NCI-H2029 (cell line): ENCODE results near the gene ZNF625.

Experiments
- DNase-seq: peaks from one replicate; lab custom pipeline; 2025; lab: John Stamatoyannopoulos, UW

ZNF625 gene

GRCh38 chr19:12156223-12157058, at the start of gene ZNF625:
Gene ZNF625, minus strand, starts transcription at chr19:12156734. Its CDS starts 176 bp downstream, at chr19:12156558.
- peak; percentile 90 for DNase-seq

DNA sequence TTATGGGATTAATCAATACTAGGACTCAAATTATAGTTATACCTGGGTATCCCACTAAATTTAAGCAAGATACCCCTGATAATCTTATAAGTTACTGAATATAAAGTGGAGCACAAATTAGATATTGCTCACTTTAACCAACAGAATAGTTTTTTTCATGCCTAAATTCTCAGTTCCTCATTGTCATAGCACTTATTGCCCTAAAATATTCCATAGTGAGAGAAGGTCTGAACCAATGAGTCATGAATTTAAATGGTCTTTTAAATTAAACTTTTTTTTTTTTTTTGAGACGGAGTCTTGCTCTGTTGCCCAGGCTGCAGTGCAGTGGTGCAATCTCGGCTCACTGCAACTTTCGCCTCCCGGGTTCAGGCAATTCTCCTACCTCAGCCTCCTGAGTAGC, 48.8 kb upstream of the ZNF625 start:
- DNase-seq: no peak

- no peak for DNase-seq
Measured at GRCh38 chr19:12202250-12202649, 45.7 kb upstream of the ZNF625 start.

DNA sequence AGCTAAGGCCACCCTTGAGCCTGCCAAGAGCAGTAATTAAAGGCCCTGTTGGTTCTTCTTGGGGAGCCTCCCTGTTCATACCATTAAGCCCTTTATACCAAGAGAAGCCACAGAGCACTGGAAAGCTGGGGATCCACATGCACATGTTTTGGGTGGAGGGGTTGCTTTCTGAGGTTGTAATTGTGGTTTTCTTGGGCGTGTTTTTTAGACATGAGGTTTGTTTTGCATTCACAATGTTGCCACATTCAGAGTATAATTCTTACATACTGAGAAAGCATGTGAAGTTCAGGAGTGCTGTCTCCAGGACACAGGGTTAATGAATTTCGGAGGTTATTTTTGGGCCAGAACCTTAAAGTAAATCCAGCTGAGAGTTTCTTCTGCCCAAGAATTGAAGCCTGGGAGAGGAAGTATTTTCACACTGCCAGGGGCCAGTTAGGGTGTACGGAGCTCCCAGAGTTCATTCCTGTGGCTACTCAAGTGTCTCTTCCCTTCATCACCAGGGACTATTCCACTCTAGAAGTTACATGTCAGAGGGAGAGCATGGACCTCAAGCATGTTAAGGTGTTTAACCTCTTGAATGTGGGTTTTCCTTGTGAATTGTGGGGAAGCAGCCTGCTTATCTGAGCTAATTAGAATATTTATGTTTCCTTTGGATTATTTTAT, 43.4 kb upstream of the ZNF625 start:
- no peak for DNase-seq

DNA sequence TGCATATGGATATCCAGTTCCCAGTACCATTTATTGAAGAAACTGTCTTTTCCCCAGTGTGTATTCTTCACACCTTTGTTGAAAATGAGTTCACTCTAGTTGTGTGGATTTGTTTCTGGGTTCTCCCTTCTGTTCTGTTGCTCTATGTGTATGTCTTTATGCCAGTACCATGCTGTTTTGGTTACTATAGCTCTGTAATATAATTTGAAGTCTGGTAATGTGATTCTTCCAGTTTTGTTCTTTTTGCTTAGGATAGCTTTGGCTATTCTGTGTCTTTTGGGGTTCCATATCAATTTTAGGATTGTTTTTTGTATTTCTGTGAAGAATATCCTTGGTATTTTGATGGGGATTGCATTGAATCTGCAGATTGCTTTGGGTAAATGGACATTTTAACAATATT, 41.6 kb upstream of the ZNF625 start:
- no peak for DNase-seq

- peak; percentile 82 for DNase-seq
Measured at GRCh38 chr19:12194827-12195731, 38.5 kb upstream of the ZNF625 start.

- no peak for DNase-seq
Measured at GRCh38 chr19:12187625-12188024, 31.1 kb upstream of the ZNF625 start.

- DNase-seq: no peak
Measured at GRCh38 chr19:12180377-12180776, 23.8 kb upstream of the ZNF625 start.

DNA sequence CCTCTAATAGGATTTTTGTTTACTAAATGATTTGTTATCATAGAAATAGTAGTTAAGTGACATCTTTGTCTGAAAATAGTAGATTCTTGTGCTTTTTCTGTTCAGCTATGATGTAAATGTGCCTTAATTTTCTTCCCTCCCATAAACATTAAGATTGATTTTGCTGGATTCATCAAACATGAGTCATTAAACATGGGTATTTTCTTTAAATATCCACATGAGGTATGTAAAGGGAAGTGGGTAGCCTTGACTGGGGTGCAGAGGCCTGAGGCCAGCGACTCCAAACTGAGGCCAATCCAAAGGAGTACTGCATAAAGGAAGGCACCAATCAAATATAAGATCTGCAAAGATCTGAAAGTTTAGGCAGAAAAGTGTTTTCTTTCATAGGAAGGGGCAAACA, 10.1 kb upstream of the ZNF625 start:
- DNase-seq: no peak

- no peak for DNase-seq
Measured at GRCh38 chr19:12163826-12164225, 7.3 kb upstream of the ZNF625 start.

GRCh38 chr19:12162882-12163806, 6.6 kb upstream of the ZNF625 start, which contains the start of gene ZNF136:
Gene ZNF136, plus strand, starts transcription at chr19:12163096. Its CDS starts 108 bp downstream, at chr19:12163204.
- DNase-seq: peak; percentile 96

DNA sequence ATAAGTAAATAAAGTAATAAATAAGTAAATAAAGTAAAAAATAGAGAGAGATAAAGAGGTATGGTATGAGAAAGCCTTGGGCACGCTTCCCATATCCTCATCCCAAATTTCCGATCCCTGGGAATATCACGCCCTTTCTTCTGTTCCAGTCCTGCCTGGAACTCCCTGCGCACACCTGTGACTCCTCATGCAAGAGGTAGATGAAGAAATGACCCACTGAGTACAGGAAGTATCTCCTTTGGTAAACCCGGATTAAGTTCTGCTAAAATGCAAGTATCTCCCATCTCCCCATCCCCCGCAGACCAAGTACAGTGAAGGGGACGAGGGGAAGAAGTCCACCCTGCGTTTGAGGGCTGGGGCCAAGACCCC, 6.0 kb upstream of the ZNF625 start:
- DNase-seq: no peak

DNA sequence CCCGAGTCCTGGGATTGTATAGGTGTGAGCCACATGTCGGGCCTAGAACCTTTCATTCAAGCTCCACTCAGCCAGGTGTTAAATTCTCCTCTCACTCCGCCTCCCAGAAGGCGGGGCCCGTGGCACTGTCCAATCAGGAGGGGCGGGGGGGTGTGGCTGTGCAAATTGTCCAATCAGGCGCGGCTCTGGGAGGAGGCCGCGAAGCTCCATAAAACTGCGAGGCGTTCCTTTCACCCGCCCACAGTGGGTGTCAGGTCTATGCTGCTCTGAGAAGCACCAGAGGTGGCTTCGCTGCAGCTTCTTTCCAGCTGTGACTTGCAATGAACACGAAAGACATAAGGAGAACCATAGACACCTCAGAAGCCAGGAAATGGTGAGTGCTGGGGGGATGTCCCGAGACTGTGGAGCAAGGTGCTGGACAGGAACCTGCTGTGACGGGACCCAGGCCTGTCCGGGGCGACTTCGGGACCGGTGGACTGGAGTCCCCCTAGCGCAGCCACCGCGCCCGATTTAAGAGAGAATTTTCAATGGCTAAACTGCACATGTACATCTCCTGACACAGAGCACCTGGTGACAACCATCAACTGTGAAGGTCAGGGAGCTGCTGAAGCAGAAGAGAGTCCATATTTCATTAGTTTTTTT, 3.4 kb upstream of the ZNF625 start:
- no peak for DNase-seq

DNA sequence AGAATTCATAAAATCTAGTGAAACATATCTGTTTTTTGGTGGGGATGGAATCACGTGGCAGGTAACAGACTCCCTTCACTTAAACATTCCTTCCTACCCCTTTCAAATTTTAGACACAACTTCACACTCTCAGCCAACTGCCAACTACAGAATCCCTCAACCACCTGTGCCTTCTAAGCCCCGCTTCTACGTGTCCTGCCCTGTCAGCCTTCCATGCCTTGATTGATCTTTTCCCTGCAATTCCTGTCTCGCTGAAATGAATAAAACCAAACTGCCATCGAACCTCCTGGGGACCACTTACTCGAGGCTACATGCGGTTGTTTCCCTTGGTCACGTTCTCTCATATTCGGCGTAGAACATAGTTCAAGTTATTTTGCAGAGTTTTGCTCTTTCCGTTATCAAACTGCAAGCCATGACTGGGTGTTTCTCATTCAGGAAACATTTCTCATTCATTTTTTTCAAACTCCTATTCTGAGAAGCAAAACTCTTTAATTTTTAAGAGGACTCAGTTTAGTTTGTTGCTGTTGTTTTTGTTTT, 1.1 kb downstream of the ZNF625 start:
- DNase-seq: no peak

DNA sequence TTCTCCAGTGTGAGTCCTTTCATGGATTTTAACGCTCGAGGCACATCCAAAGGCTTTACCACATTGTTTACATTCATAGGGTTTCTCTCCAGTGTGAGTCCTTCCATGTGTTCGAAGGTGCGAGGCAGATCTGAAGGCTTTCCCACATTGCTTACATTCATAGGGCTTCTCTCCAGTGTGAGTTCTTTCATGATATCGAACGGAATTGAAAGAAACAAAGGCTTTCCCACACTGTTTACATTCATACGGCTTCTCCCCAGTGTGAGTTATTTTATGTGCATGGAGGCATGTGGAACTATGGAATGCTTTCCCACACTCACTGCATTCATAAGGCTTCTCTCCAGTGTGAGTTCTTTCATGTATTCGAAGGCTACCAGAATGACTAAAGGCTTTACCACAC, 11.2 kb downstream of the ZNF625 start:
- DNase-seq: no peak

- DNase-seq: no peak
Measured at GRCh38 chr19:12141405-12141736, 15.2 kb downstream of the ZNF625 start.

DNA sequence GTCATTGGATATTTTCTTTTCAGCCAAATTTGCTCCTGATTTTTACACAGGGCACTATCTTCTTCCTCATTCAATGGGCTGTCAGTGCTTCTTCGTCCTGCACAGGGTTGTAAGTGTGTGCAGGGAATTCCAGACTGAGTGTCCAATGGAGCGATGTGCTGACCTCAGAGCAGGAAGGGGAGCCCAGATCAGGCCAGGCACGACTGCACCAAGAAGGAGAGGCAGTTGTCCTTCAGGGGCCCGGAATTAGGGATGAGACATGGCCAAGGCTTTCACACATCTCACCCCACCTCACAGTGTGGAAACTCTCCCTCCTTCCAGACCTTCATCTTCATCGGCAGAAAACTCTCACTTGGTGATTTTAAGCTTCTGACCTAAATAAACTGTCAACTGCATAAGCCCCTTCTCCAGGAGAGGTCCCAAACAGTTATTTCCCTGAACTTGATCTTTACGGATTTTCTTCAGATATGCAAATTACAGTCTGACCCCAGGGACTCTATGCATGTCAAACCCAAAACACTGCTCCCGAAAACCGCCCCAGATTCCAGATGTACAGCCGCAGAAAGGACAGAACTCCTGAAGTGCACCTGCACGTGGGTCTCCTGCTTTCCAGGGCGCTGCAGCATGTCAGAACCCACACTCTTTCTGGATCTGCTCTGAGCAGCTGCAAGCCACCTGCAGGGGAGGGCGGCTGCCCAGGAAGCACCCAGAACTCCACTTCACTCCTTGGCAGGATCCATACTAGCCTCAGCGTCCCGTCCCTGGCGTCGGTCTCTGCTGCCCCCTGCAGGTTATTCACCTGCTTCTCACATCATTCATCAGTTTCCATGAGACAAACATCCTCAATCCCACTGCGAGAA, 15.8 kb downstream of the ZNF625 start:
- peak; percentile 93 for DNase-seq

DNA sequence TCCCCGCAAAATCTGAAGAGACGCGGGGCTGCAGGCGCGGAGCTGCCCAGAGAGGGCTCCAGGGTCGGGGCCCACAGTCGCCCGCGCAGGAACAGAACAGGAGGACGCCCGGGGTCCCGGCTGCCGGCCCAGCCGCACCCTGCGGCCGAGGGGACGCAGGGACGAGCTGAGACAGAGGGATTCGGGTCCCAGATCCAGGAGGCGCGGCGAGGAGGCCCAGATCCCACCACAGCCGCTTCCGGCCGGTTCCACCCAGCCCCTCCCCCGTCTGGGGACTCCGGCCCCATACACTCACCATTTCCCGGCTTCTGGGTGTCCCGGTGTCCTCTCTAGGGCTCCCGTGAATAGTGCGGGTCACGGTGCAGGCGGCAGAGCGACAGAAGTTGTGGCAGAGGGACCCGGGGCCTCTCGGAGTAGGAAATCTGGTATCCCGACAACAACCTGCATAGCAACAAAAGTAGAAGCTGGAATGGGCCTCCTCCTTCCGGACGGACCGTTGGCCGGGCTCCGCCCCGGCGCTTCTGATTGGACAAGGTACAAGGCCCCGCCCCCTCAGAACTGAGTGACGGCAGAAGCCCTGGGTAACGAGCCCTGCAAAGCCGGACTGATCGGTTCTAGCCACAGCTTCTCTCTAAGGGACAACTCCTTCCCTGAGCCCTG, 16.5 kb downstream of the ZNF625 start, which contains the start of gene ZNF20:
Gene ZNF20, minus strand, starts transcription at position 466 of the 660 bp plus-strand sequence. Its CDS starts 168 bp downstream, at position 298.
- DNase-seq: peak; percentile 89

DNA sequence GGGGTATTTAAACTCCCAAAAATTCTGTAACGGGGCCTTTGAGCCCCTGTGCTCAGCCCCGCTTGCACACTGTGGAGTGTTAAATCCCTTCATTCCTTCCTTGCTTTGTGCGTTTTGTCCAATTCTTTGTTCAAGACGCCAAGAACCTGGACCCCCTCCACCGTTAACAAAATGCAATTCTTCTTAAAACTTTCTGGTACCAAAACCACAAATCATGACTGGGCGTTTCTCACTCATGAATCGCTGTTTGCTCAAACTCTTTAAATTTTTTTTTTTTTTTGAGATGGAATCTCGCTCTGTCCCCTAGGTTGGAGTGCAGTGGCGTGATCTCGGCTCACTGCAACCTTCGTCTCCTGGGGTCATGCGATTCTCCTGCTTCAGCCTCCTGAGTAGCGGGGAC, 17.3 kb downstream of the ZNF625 start:
- DNase-seq: no peak
